COR-L47 (cell line): ENCODE measurements around the gene CHST12.
"Not testable (repeated sequence)": the region's sequence is repeated elsewhere in the genome, so short reads cannot be mapped to it uniquely, and the experiment has no call there.

Experiments
- DNase-seq: peaks from one replicate; lab custom pipeline; 2025; lab: John Stamatoyannopoulos, UW

CHST12 gene

GRCh38 chr7:2435146-2435545, 31.7 kb downstream of the CHST12 start:
- DNase-seq, result no peak

DNA sequence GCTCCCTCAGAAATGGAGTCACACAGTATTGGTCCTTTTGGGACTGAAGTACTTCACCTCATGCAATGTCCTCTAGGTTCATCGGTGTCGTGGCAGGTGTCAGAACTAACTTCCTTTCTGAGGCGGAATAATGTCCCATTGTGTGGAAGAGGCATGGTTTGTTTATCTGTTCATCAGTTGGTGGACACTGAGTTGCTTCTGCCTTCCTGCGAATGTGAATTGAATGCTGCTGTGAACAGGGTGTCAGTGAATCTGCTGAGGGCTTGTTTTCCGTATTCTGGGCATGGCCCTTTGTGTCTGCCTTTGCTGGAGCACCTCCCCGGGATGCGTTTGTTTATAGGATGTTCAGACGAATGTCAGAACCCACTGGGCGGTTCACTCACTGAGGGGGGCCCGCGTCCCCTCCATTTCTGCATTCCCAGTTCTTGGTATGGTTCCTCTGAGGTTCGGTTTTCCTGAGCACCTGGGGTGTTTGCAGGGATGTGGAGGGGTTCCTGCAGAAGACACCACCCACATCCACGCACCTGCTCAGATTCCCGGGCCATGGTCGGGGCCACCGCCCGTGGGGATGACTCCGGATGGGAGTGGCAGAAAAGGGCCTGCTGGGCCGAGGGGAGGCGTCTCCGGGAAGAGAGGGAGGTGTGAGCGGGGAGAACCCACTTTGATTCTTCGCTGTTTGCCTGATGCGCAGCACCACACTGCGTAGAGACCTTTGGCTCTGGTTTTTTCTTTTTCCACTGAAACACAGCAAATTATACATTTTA, 33.1 kb downstream of the CHST12 start:
- DNase-seq, result no peak

- no peak for DNase-seq
Measured at GRCh38 chr7:2437136-2437535, 33.7 kb downstream of the CHST12 start.

DNA sequence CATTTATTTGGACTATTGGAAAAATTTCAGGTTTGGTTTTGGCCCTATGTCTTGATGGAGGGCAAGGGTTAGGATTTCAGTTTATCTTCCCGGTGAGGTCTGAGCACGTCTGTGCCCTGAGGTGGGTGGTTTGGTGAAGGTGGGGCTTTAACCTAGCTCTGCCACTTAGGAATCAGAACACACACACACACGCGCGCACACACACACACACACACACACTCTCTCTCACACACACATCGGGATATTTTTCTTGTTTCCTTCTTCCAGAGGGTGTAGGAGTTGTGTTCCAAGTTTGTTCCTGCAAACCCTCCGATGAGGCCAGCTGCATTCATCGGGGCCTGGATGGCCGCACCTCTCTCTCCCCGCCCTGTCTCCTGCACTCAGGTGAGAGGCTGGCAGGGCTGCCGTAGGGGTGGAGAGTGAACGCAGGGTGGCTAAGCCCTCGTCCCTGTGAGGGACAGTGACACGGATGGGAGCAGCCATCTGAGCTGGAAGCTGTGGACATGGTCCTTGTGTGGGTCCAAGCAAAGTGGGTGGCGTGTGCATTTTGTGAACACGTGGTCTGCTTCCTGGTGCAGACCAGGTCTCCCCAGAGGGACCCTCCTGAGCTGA, 34.2 kb downstream of the CHST12 start:
- DNase-seq, result no peak

DNA sequence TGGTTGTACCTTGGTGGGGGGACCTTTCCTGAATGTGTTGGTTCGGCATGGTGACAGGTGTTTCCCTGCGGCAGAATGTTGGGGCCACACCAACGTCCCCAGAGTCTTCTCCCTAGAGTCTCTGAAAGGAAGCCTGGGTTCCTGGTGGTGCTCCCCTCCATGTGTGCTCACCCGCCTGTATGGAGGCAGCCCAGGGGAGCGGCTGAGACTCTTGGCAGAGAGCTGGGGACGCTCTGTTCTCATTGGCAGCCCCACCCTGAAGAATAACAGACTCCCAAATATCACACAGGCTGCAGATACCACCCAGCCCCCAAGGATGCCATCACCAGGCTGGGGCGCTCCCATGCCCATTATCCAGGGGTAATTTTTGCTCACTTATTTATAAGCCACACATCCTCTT, 34.8 kb downstream of the CHST12 start:
- no peak for DNase-seq

- DNase-seq, result no peak
Measured at GRCh38 chr7:2438775-2439174, 35.4 kb downstream of the CHST12 start.

- DNase-seq, result no peak
Measured at GRCh38 chr7:2440608-2441245, 37.3 kb downstream of the CHST12 start.

DNA sequence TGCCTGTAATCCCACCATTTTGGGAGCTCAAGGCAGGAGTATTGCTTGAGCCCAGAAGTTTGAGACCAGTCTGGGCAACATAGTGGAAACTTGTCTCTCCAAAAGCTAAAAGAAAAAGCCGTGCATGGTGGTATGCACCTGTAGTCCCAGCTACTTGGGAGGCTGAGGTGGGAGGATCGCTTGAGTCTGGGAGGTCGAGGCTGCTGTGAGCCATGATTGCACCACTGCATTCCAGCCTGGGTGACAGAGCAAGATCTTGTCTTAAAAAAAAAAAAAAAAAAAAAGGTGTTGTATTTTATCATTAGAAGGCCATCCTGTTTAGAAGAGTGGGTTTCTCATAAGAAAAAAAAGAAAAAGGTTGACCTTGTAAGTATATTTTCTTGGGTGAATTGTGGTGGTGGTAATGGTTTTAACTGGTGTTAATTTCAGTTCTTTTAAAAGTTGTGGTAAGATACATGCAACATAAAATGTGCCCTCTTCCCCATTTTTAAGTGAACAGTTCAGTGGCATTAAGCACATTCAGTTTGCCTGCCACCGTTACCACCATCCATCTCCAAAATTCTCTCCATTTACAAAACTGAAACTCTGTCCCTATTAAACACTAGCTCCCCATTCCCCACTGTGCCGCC, 38.1 kb downstream of the CHST12 start:
- DNase-seq, result no peak

DNA sequence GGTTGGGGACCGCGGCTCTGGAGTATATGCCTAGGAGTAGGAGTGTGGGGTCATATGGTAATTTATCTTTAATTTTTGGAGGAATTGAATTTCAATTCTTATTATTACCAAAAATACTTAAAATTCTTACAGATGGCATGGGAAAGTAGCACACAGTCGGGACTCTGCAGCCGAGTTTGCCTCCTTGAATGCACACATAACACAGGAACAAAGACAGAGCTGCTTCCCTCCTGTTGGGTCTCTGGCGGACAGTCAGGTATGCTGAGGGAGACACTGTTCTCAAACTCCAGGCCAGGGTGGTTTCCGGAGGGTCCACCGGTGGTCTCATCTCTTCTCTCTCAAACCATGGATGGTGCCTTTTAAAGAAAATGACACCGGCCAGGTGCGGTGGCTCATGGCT, 40.1 kb downstream of the CHST12 start:
- no peak for DNase-seq

GRCh38 chr7:2444476-2444875, 41.1 kb downstream of the CHST12 start:
- no peak for DNase-seq

GRCh38 chr7:2445047-2445446, 41.6 kb downstream of the CHST12 start:
- DNase-seq, result no peak

DNA sequence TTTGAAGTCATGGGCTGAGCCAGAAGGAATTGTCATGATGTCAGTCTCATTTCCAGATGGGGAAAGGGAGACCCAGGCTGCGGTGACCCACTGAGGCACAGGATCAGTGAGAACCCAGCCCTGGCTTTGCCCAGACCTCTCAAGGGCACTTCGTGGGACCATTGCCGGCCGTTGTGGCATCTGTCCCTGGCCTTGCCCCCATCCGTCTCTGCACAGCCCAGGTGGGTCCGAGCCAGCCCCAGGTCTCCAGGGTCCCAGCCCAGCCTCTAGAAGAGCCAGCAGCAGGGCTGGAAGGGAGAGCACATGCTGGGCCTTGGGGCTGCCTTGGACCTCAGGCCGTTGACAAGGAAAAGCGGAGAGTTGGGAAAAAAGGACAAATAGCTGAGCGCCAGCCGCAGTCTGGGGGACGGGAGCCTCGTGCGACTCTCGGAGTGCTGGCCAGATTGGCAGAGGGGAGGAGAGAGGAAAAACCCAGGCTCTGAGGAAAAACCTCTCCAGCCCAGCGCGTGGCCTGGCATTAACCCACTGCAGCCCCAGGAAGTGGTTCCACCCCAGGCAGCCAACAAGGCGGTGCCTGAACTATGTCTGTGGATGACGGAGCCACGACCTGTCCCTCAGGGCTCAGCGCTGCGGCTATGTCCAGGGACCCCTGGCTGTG, 42.6 kb downstream of the CHST12 start:
- no peak for DNase-seq

GRCh38 chr7:2446676-2447075, 43.3 kb downstream of the CHST12 start:
- DNase-seq, result no peak

- no peak for DNase-seq
Measured at GRCh38 chr7:2450198-2451107, 47.0 kb downstream of the CHST12 start.

GRCh38 chr7:2451171-2452073, 48.0 kb downstream of the CHST12 start:
- DNase-seq, result peak; percentile 59

- DNase-seq, result no peak
Measured at GRCh38 chr7:2452074-2452507, 48.7 kb downstream of the CHST12 start.

GRCh38 chr7:2452643-2453270, 49.3 kb downstream of the CHST12 start:
- no peak for DNase-seq

DNA sequence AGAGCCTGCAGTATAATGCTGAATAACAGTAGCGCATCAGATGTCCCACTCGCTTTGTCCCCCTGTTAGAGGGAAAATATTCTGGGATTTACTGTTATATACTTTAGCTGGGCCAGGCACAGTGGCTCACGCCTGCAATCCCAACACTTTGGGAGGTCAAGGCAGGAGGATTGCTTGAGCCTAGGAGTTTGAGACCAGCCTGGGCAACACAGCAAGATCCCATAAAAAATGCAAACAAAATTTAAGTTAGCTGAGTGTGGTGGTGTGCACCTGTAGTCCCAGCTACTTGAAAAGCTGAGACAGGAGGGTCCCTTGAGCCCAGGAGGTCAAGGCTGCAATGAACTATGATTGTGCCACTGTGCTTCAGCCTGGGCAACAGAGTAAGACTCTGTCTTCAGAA, 50.4 kb downstream of the CHST12 start:
- DNase-seq, result not testable (repeated sequence)

- no peak for DNase-seq
Measured at GRCh38 chr7:2459674-2460073, 56.3 kb downstream of the CHST12 start.

DNA sequence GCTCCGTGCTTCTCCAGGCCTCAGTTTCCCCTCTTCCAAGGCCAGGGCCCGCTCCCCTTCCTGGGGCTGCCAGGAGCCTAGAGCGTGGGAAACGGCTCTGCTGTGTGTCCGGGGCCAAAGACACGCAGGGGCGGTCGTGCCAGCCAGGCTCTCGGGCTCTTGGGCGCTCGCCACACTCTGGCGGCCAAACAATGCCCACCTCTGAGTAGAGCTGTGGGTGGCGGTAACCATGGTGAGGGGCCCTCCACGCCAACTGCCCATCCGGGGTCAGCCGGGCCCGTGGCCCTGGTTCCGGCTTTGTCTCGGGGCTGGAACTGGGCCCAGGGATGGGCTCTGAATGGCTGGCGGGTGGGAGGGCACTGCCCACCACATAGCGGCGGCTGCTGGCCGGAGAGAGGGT, 56.8 kb downstream of the CHST12 start:
- no peak for DNase-seq
